ENCODE measurements around the gene BMP8B.
A peak's percentile ranks its signal among the peaks of the same experiment; 100 is the strongest.
"Not testable (repeated sequence)": the region's sequence is repeated elsewhere in the genome, so short reads cannot be mapped to it uniquely, and the experiment has no call there.

Gene BMP8B

DNA sequence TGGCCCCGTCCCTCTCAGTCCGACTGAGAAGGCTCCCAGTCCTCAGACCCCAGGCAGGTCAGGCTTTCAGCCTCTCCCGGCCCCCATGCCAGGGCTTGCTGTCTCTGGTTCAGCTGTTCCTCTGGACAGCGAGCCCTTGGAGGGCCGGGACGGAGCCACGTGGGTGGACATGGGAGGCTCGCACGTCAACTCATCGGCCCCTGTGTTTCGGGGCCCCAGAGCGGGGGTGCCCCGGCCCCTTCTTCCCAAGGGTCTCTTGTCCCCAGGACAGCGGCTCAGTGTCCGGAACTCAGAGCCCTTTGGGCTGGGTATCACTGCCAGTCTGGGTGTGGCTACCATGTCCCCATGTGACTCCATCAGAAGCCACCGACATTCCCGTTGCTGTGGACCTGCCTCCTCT is 10.8 kb downstream of the BMP8B start:
- not testable (repeated sequence) for DNase-seq

DNA sequence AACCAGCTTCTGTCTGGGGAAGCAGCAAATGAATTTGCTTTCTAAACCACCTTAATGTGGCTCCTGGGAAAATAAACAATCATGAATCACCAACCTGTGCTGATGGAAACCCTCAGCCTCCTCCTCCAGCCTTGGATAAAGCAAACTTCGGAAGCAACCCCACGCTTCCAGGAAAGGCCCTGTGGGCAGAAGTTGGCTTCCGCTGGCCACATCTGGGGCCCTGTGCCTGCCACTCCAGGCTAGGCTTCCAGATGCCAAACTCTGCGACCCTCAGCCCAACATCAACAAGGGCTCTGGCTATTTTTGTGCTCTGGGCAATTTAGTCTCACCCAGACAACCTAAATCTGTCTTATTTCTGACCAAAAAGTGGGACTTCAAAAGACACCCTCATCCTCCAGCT is 11.4 kb downstream of the BMP8B start:
- no peak for DNase-seq

- DNase-seq = no peak
These were observed 11.8 kb downstream of the BMP8B start for GRCh38 chr1:39776886-39777285.

- no peak for DNase-seq
These were observed 12.3 kb downstream of the BMP8B start for GRCh38 chr1:39776400-39776713.

- DNase-seq = not testable (repeated sequence)
These were observed 12.8 kb downstream of the BMP8B start for GRCh38 chr1:39775676-39776399.

- not testable (repeated sequence) for DNase-seq
These were observed 13.5 kb downstream of the BMP8B start for GRCh38 chr1:39775141-39775540.

DNA sequence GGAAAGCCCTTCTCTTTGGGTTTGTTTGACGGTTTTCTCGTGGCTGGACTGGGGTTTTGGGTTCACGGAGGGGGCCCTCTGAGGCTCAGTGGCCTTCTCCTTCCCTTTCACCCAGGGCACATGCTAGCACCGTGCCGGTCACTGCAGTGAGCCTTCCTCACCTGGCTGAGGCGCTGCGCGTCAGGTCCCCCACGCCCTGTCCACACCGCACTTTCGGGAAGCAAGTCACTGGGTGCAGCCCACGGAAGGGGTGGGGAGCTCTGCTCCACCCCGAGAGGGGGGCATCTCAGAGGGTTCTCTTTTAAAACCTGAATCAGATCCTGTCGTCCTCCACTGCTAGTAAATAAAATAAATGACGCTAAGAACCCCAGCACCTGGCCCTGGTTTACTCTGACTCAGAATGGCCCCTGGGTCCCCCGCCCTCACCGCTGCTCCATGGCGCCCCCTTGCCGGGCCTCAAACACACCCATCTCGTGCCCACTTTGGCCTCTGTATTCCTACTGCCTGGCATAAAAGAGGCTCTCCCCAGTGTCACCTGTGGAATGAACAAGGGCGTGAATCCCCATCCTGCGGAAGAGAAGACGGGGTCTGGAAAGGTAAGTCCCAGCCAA is 15.2 kb downstream of the BMP8B start:
- not testable (repeated sequence) for DNase-seq

GRCh38 chr1:39771022-39771532 is 17.6 kb downstream of the BMP8B start, which contains the start of gene OXCT2:
OXCT2 (minus strand) TSS chr1:39771348; CDS start chr1:39771255, 93 bp downstream.
- not testable (repeated sequence) for DNase-seq

GRCh38 chr1:39770100-39771021 is 18.3 kb downstream of the BMP8B start:
- DNase-seq = not testable (repeated sequence)

- DNase-seq = not testable (repeated sequence)
These were observed 19.2 kb downstream of the BMP8B start for GRCh38 chr1:39769502-39769901.

DNA sequence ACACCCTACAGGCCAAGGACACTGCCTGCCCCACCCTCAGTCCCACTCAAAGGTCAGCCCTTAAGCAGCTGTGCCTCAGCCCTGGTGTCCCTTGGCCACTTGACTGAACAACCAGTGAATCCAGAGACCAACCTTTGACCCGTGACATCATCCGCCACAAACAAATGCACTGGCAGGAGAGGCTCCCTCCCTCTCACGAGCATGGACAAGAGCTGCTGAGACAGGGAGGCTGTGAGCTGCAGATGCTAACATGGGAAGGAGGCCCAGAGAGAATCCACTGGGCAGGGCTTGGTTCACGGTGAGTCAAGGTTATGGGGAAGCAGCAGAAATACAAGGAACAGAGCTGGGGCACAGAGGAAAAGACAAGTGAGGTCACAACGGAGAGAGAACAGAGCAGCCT is 22.2 kb downstream of the BMP8B start:
- not testable (repeated sequence) for DNase-seq

DNA sequence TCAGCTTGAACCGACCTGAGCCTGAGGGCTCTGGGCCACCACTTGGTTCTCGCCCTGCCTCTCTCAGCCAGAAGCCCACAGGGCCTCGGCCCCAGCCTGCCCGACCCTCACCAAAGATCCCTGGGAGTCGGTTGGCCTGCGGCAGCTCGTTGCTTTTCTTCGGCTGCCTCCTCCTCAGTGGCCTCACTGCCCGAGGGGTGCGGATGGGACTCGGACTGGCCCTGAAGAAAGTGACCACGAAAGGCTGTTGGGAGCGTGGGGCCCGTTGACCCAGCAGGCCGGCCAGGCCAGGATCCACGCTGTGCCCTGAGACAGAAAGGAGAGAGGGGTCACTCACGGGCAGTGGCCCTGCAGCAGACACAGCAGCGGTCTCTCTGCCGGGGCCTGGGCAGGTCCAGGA is 24.2 kb downstream of the BMP8B start:
- DNase-seq = not testable (repeated sequence)

- DNase-seq = not testable (repeated sequence)
These were observed 24.9 kb downstream of the BMP8B start for GRCh38 chr1:39763619-39764374.

- no peak for DNase-seq
These were observed 25.8 kb downstream of the BMP8B start for GRCh38 chr1:39762550-39763540.

DNA sequence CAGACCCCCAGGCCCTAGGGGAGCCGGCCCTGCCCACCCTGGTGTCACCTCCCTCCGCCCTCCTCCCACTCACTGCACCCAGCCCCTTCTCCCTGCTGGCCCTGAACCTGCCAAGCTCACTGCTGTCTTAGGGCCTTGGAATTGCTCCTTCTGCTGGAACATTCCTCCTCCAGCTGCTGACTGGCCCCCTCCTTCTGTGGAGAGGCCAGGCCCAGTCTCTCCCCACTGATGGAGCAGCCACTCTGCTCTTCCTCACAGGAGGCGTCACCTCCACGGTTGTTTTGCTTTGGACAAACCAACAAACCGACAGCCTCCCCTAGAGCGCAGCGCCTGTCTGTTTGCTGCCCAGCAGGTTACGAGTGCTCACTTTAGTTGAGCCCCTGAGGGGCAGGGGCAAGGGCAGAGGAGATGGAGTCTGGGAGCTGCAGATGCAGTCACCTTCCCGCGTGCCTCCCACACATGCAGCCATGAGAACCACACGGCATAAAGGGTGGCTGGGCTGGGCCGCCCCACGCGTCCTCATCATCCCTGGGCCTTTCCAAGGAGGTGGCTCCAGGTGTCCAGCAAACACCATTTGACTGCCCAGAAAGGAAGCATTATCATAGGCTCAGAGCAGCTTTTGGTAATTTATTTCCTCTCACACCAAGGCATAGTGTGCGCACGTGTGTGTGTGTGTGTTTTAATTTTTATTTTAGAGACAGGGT is 27.0 kb downstream of the BMP8B start:
- DNase-seq = no peak

- no peak for DNase-seq
These were observed 27.6 kb downstream of the BMP8B start for GRCh38 chr1:39761016-39761415.

DNA sequence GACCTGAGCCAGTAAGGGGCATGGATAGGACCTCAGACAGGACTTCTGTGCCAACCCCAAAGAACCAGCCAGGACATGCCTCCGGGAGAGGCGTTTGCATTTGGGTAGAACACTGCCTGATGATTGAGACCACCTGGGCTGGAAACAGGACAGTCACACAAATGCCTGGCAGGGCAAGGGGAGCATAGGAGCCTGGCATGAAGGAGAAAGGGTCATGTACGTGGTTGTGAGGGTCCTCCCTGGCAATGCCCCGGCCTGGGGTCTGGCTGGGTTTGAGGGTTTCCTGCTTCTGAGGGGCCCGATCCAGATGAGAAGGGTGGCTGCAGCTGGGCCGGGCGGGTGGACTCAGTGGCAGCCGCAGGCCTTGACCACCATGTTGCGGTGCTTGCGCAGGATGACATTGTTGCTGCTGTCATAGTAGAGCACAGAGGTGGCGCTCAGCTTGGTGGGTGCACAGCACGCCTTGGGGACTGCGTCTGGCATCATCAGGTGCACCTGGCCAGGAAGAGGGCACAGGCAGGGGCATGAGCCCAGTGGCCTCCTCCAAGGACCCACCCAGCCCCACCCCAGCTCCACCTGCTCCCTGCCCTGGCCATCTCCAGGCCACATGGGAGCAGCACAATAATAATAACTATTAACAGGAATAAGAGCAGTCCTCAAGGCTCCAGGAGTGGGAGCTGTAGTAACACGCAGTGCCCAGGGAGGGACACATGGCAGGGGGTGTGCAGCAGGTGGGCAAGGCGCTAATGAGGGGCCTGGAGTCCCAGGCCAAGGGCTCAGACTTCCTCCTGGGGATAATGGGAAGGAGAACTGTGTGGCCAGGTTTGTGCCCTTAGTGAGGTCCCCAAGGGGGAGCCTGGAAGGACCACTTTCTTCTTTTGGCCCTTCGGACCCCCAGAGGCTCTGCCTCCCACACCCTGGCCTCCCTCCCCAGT is 28.3 kb downstream of the BMP8B start:
- no peak for DNase-seq

GRCh38 chr1:39759436-39759726 is 29.3 kb downstream of the BMP8B start:
- DNase-seq = peak; percentile 9

Measured in fibroblast of skin of scalp (primary cell).